Body of pancreas (tissue), 4 donors: ENCODE results near the gene GJA9.

Experiments used
- CTCF ChIP-seq, 7 experiments: fragments of 450-650 bp in 4 of 7; fragments of 200-600 bp in 3 of 7; sonication (generic) in 3 of 7; IDR thresholded peaks; one replicate each; pipeline ENCODE4 v1.5.1; 2016 to 2019; ENCODE audit warnings: antibody characterized with exemption in 7 of 7
- POLR2A ChIP-seq, 3 donors: fragments of 450-650 bp; IDR thresholded peaks; one replicate each; pipeline ENCODE4 v1.6.1; 2016; ENCODE audit warnings: antibody characterized with exemption in 3 of 3, mild to moderate bottlenecking in 2 of 3

GRCh38 chr1:38917337-38917736 lies 36.0 kb upstream of the GJA9 start:
- no peak for TF ChIP-seq CTCF (IDR thresholded peaks at IDR 0.05)
- no peak for TF ChIP-seq POLR2A (IDR thresholded peaks at IDR 0.05)
